Glutamatergic neuron (in vitro differentiated cells): ENCODE data around the gene SYNE1. TPM values are rescaled to one million over a fixed set of nuclear protein-coding genes. Genes with fewer than 3 reads are reported as not detected.
"Not testable (repeated sequence)": the region's sequence is repeated elsewhere in the genome, so short reads cannot be mapped to it uniquely, and the experiment has no call there.

Source experiments
- DNase-seq: peaks from one replicate; pipeline ENCODE4 v3.0.0; 2022
- H3K27ac Mint-ChIP-seq: one replicate; pipeline ENCODE4 v1.8.0; 2020; ENCODE audit warnings: mild to moderate bottlenecking, mixed read lengths, inconsistent platforms; ENCODE audit not compliant: unreplicated experiment
- H3K27me3 Mint-ChIP-seq: one replicate; pipeline ENCODE4 v1.8.0; 2020; ENCODE audit warnings: mild to moderate bottlenecking, moderate library complexity, mixed read lengths, inconsistent platforms; ENCODE audit not compliant: unreplicated experiment
- H3K36me3 Mint-ChIP-seq: one replicate; pipeline ENCODE4 v1.8.0; 2020; ENCODE audit warnings: mild to moderate bottlenecking, mixed read lengths, inconsistent platforms; ENCODE audit not compliant: unreplicated experiment
- H3K4me1 Mint-ChIP-seq: one replicate; pipeline ENCODE4 v1.8.0; 2020; ENCODE audit warnings: mild to moderate bottlenecking, low read depth, mixed read lengths, inconsistent platforms; ENCODE audit not compliant: unreplicated experiment
- H3K4me3 Mint-ChIP-seq: one replicate; pipeline ENCODE4 v1.8.0; 2020; ENCODE audit warnings: mild to moderate bottlenecking, mixed read lengths, inconsistent platforms; ENCODE audit not compliant: unreplicated experiment
- H3K9me3 Mint-ChIP-seq: one replicate; pipeline ENCODE4 v1.8.0; 2020; ENCODE audit warnings: mild to moderate bottlenecking, moderate library complexity, mixed read lengths, inconsistent platforms; ENCODE audit not compliant: unreplicated experiment
- total RNA-seq: library from RNA; stranded (reverse); fragmentation: NEBNext Ultra II Directional; extraction: Animal tissue kit (Norgen Biotek cat#: 25700); gene quantifications from one replicate; pipeline ENCODE4 v1.2.1, GENCODE V29; 2021; ENCODE audit not compliant: unreplicated experiment
- TF ChIP-seq, protein P1 (sequence below): fragments of 200-600 bp; sonication (generic); IDR thresholded peaks from one replicate; pipeline ENCODE4 v1.5.0; 2021; ENCODE audit not compliant: partially characterized antibody, unreplicated experiment

The SYNE1 gene
- total RNA-seq, 1 donor from 2014 or later = 23.4 TPM

DNA sequence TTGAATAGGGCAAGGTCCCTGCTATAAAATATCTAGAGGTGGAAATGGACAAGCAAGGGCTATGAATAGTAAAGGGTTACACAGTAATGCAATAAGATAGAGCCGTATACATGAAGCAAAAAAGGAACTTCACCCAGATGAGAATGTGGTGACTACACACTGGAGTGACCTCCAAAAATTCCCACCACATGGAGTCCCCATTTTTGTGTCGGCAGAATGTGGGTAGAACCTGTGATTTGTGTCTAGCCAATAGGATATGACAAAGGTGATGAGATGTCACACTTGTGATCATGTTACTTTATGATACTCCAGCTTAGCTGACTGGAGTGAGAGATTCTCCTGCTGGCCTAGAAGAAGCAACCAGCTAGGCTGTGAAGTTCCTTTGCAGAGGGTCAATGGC is 96.8 kb downstream of the SYNE1 start:
- Mint-ChIP-seq H3K27ac (no peak overlapping the region), H3K4me3 (no peak overlapping the region), H3K4me1 (no peaks in the 10 kb centered on the region), H3K36me3 (no peaks in the 10 kb centered on the region), H3K9me3 (no peaks in the 10 kb centered on the region), H3K27me3 (no peaks in the 10 kb centered on the region)
- TF ChIP-seq, protein P1, sequence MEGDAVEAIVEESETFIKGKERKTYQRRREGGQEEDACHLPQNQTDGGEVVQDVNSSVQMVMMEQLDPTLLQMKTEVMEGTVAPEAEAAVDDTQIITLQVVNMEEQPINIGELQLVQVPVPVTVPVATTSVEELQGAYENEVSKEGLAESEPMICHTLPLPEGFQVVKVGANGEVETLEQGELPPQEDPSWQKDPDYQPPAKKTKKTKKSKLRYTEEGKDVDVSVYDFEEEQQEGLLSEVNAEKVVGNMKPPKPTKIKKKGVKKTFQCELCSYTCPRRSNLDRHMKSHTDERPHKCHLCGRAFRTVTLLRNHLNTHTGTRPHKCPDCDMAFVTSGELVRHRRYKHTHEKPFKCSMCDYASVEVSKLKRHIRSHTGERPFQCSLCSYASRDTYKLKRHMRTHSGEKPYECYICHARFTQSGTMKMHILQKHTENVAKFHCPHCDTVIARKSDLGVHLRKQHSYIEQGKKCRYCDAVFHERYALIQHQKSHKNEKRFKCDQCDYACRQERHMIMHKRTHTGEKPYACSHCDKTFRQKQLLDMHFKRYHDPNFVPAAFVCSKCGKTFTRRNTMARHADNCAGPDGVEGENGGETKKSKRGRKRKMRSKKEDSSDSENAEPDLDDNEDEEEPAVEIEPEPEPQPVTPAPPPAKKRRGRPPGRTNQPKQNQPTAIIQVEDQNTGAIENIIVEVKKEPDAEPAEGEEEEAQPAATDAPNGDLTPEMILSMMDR = no peak
- no peak for DNase-seq

DNA sequence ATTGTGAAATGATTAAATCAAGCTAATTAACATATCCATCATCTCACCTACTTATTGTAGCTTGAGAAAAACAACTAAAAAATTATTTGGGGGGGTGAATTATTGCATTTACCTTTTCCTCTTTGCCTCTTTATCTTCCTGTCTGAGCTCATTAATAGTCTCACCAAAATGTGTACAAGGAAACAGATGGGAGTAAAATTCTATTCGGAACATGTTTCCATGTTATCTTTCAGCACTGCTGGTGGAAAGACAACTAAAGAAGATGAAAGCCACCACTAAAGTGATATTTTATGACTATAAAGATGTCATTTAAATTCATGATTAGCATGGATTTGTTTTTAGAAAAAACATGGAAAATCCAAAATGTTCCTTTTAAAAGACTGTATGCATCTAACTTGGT is 102.6 kb downstream of the SYNE1 start:
- no peaks in the 10 kb centered on the region for H3K4me1 Mint-ChIP-seq
- TF ChIP-seq, protein P1 = no peak
- DNase-seq = no peak

DNA sequence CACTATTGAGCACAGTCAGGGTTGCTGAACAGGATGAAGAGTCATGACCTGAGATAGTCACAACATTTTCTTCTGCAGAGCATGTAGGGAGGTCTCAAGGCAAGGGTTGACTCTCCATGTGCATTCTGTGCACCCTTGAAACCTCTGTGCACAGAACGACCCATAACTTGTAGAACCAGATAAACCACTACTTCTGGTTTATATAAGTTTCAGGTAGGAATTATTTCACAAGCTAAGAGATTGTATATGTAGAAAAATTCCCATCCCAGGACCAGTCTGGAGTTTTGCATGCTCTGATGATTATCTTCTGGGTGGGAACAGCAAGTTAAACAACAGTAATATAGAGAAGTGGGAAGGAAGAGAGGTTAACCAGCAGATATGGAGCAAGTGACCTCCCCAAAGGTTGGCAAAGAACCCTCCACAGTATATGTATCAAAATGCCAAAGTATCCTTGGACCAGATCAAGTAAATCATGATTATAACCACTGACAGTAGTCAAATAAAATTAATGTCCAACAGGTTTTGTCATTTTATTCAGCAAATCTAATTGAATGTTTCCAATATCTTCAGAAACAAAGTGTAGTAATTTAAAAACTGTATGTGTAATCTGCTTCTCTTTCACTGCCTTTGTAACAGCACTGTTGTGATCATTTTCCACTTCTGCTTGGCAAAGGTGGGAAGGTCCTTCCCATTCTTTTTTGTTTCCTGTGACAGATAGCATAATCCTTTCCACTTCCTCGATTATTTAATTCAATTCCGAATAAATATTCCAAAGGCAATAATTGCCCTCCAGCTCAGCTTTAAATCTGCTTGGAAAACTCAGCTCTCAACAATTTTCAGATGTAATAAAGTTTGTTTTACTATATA is 104.4 kb downstream of the SYNE1 start:
- no peaks in the 10 kb centered on the region for H3K9me3 Mint-ChIP-seq
- no peak for DNase-seq
- H3K36me3 Mint-ChIP-seq = no peaks in the 10 kb centered on the region
- no peak overlapping the region for H3K4me3 Mint-ChIP-seq
- no peaks in the 10 kb centered on the region for H3K27me3 Mint-ChIP-seq
- H3K27ac Mint-ChIP-seq = no peak overlapping the region
- H3K4me1 Mint-ChIP-seq = no peaks in the 10 kb centered on the region
- TF ChIP-seq, protein P1 = no peak

More for the DNA sequence above, 102.6 kb downstream of the SYNE1 start:
- Mint-ChIP-seq H3K4me3 (no peak overlapping the region), H3K9me3 (no peaks in the 10 kb centered on the region), H3K27me3 (no peaks in the 10 kb centered on the region), H3K27ac (no peak overlapping the region), H3K36me3 (no peaks in the 10 kb centered on the region)

DNA sequence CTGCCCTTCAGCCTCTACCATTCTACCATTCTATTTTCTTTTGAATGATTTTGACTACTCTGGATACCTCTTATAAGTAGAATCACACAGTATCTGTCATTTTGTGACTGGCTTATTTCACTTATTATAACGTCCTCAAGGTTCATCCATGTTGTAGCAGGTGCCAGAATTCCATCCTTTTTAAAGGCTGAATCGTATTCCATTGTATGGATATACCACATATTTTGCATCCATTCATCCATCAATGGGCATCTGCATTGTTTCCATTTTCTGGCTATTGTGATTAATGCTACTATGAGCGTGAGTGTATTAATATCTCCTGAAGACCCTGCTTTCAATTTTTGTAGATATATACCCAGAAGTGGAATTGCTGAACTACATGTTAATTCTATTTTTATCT is 105.5 kb downstream of the SYNE1 start:
- H3K36me3 Mint-ChIP-seq = no peaks in the 10 kb centered on the region
- TF ChIP-seq, protein P1 = no peak
- no peak overlapping the region for H3K27ac Mint-ChIP-seq
- no peaks in the 10 kb centered on the region for H3K4me1 Mint-ChIP-seq
- H3K27me3 Mint-ChIP-seq = no peaks in the 10 kb centered on the region
- no peak for DNase-seq
- H3K4me3 Mint-ChIP-seq = no peak overlapping the region
- H3K9me3 Mint-ChIP-seq = no peaks in the 10 kb centered on the region

DNA sequence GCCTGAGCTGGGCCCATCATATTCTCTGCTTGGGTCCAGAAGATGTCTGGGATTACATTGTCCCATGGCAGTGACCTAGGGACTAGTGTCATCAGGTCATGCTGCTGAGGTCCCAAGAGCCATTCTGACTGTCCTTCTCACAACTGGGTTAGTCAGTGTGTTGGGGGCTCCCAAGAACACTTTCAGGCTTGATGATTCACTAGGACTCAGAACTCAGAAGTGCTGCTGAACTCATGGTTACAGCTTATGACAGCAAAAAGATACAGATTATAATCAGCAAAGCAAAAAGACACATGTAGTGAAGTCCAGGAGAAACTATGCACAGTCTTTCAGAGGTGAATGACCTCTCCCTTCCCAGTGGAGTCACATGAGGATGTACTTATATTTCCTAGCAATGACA is 107.8 kb downstream of the SYNE1 start:
- Mint-ChIP-seq H3K27me3 (no peaks in the 10 kb centered on the region), H3K9me3 (no peaks in the 10 kb centered on the region), H3K4me1 (no peaks in the 10 kb centered on the region), H3K36me3 (no peaks in the 10 kb centered on the region), H3K27ac (no peak overlapping the region), H3K4me3 (no peak overlapping the region)
- DNase-seq = no peak
- TF ChIP-seq, protein P1 = no peak

DNA sequence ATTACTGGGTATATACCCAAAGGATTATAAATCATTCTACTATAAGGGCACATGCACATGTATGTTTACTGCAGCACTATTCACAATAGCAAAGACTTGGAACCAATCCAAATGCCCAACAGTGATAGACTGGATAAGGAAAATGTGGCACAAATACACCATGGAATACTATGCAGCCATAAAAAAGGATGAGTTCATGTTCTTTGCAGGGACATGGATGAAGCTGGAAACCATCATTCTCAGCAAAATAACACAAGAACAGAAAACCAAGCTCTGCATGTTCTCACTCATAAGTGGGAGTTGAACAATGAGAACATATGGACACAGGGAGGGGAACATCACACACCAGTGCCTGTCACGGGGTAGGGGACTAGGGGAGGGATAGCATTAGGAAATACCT is 123.0 kb downstream of the SYNE1 start:
- not testable (repeated sequence) for H3K36me3 Mint-ChIP-seq, H3K9me3 Mint-ChIP-seq, H3K4me3 Mint-ChIP-seq, H3K27ac Mint-ChIP-seq, H3K27me3 Mint-ChIP-seq, H3K4me1 Mint-ChIP-seq, DNase-seq
